Subcutaneous adipose tissue (tissue), 4 donors: ENCODE data around the gene SYTL1. TPM values are rescaled to one million over a fixed set of nuclear protein-coding genes. Genes with fewer than 3 reads are reported as not detected.

Source experiments
- CTCF ChIP-seq: fragments of 450-650 bp; IDR thresholded peaks from one replicate; pipeline ENCODE4 v1.5.1; 2016; ENCODE audit warnings: low read depth, mild to moderate bottlenecking, control low read depth, antibody characterized with exemption, moderate library complexity
- small RNA-seq: library from RNA; depleted of rRNA; stranded (forward); fragments of <200 nt; gene quantifications from one replicate; pipeline ENCODE3, GENCODE V24; 2016
- total RNA-seq, 4 donors: library from RNA; depleted of rRNA; stranded (reverse); fragments of >200 nt; gene quantifications; one replicate each; pipeline ENCODE4 v1.1.0, GENCODE V29; 2016

SYTL1 gene
- total RNA-seq, 4 donors from 2014 or later, result 0.94 to 1.9 (median 1.1) TPM; not detected in 1

DNA sequence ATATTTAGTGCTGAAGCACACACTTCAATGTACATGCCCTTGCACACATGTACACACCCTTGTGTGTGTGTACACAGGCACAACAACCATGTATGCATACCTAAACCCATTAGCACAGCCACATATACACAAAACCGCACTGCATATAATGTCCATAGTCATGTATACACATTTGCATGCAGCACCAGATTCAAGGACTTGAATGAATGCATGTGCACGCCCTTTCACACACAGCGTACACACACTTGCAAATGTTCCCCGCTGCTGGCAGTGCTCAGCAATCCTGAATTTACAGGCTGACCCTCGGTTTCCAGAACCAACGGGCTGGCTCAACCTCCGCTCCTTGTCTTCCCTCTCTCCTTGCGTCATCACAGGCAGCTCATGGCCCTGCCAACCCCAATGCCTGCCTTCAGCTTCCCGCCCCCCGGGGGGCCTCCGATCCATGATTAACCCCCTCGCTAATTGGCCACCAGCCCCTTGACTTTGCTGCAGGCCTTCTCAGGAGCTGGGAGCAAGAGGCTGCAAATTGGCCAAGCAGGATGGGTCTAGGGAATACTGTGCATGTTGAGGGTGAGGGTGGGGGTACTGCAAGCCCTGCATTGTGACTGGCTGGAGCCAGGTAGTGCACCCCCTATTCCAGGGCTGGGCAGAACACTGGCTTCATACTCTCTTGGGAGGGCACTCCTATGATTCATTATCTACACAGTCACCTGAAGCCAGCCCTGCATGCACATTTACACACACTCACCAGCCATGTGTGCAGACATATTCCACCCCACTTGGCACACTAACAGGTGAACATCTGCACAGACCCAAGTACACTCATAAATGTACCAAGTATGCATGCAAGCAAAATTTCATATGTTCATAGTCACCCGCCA lies 58.5 kb downstream of the SYTL1 start:
- no peak for TF ChIP-seq CTCF

DNA sequence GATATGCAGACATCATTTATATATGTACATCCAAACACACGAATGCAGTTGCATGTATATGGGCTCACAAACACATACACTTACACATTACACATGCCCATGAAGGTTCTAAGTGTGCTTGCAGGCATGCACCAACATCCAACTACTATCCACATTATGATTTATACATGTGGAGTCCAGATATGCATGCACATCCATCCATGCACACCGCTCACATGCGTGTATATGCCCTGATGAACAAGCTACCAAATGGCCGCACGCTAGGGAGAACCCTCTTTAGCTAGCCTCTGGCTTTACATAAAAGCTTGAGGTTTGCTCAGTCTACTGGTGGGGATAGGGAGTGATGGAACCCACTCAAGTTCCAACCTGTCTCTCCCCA lies 59.1 kb downstream of the SYTL1 start:
- no peak for TF ChIP-seq CTCF

DNA sequence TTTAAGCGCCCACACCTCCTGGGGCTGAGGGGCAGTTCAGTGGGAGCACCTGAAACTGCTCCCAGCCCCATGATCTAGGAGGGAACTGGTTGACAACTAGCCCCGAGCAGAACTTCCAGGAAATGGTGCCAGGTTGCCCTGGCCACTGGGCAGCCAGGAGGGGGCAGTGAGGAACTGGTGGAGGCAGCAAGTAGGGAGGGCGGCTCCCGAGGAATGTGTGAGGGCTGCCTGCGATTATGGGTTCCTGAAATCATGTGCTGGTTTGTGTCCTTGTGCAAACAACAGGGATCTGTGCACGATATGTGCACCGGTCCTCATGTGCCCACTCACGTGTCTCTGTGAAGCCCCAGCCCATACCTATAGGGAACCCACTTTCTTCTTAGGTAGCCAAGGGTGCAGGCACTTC lies 60.5 kb downstream of the SYTL1 start:
- no peak for TF ChIP-seq CTCF

- no peak for TF ChIP-seq CTCF
Measured at GRCh38 chr1:27403065-27403726, 61.4 kb downstream of the SYTL1 start.

Small RNAs within 50 kb of the gene (small RNA-seq; reads per million reads assigned to genes)
- not detected for gene RNU6-48P

Other genes with a start within 250 kb of the SYTL1 start
- gene SLC9A1, start 186.9 kb upstream of the SYTL1 start, total RNA-seq, result 10 to 100 TPM in 3 of 4 donors, 1 to 10 TPM in 1; 7.3 to 16.0 (median 10.9) TPM
- 10 to 100 TPM; 21.4 to 40.9 (median 27.9) TPM for gene WDTC1, start 107.4 kb upstream of the SYTL1 start, total RNA-seq
- gene TMEM222, start 19.9 kb upstream of the SYTL1 start, total RNA-seq, result 10 to 100 TPM; 15.9 to 23.7 (median 18.9) TPM
- gene MAP3K6, start 24.9 kb downstream of the SYTL1 start, total RNA-seq, result 100 to 1,000 TPM in 1 of 4 donors, 10 to 100 TPM in 3; 26.4 to 129 (median 35.1) TPM
- 100 to 1,000 TPM in 1 of 4 donors, 10 to 100 TPM in 1, 1 to 10 TPM in 2; 2.0 to 247 (median 19.1) TPM for gene FCN3, start 32.8 kb downstream of the SYTL1 start, total RNA-seq
- not detected for gene CD164L2, start 41.3 kb downstream of the SYTL1 start, total RNA-seq
- under 1 TPM in 2 of 4 donors, not detected in 2; 0.51 to 0.66 TPM for gene GPR3, start 50.6 kb downstream of the SYTL1 start, total RNA-seq
- 10 to 100 TPM; 72.8 to 94.9 (median 80.9) TPM for gene WASF2, start 148.1 kb downstream of the SYTL1 start, total RNA-seq